HG02973 (cell line): Measurements from ENCODE around the gene ERG.

Experiments used
- ATAC-seq: cut with Tn5 transposase; IDR thresholded peaks from one replicate; pipeline ENCODE4 v1.9.1; 2021; ENCODE audit warnings: moderate library complexity; ENCODE audit not compliant: unreplicated experiment

Gene ERG

GRCh38 chr21:38498057-38498833 is at the start of gene ERG:
TSS of gene ERG (minus strand) at chr21:38498477. CDS start at chr21:38498380, 97 bp downstream.
- no peak for ATAC-seq

DNA sequence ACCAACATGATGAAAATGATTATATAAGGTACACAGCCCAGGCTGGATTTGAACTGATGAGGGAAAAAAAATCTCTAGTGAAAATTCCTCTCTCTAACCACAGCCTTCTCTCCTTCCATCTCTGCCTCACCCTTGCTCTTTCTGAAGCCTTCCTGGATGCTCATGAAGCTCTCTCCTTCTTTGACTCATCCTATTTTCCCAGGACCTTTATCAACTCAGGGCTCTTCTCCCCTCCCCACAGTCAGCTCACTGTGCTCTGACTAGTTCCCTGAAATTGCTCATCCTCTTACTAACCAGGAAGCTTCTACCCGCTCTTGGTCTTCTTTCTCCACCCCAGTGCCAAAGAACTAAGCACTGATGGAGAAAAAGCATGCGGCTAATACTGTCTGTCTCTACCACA is 46.4 kb upstream of the ERG start:
- ATAC-seq: no peak

DNA sequence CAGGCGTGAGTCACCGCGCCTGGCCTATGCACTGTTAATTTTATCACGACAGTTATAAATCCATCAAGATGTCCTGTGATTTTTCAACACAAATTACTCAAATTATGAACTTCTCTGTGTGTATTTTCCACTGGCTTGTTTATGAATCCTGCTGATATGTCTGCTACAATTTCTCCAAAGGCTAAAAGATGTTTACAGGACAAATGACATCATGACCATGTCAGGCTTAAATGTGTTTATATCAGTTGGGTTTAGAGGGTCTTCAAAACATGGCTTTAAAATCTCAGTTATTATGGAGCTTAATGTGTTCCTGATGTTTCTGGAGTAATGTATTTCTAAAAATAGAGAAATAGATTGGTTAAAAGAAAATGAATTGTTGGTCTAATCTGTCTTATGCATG is 44.0 kb upstream of the ERG start:
- ATAC-seq: no peak

GRCh38 chr21:38538353-38538752 is 40.1 kb upstream of the ERG start:
- ATAC-seq: no peak

GRCh38 chr21:38534591-38534990 is 36.3 kb upstream of the ERG start:
- ATAC-seq: no peak

DNA sequence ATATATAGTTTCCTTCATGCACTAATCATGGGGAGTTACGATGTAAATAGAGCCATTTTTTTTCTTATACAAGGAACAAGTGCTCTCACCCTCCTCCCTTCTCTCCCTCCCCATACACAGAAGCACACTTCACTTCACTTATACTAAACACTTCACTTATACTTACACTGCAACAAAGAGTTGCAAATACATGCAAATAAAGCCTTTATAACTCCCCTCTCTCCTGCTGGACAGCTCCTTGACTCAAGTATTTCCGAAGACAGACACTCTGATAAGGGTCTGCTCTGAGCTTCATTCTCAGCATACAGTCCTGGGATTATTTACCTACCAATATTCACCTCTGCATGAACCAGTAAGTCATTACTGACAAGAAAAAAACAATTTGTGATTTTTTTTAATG is 35.6 kb upstream of the ERG start:
- ATAC-seq: no peak

- no peak for ATAC-seq
These were observed 33.3 kb upstream of the ERG start for GRCh38 chr21:38531591-38531990.

GRCh38 chr21:38531039-38531541 is 32.8 kb upstream of the ERG start:
- no peak for ATAC-seq

DNA sequence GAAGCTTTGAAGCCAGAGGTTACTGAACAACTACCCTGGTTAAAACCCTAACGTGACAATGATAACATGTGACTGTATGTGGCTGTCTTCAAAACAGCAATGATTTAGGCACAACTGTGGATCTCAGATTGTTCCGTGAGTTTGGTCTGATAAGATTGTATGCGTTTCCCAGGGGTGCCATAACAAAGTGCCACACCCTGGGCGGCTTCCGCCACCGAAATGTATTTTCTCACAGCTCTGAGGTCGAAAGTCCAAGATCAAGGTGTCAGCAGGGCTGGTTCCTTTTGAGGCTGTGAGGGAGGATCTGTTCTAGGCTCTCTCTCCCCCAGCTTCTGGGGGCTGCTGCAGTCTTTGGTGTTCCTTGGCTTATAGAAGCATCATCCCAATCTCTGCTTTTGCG is 29.5 kb upstream of the ERG start:
- no peak for ATAC-seq

GRCh38 chr21:38525454-38525853 is 27.2 kb upstream of the ERG start:
- ATAC-seq: no peak

DNA sequence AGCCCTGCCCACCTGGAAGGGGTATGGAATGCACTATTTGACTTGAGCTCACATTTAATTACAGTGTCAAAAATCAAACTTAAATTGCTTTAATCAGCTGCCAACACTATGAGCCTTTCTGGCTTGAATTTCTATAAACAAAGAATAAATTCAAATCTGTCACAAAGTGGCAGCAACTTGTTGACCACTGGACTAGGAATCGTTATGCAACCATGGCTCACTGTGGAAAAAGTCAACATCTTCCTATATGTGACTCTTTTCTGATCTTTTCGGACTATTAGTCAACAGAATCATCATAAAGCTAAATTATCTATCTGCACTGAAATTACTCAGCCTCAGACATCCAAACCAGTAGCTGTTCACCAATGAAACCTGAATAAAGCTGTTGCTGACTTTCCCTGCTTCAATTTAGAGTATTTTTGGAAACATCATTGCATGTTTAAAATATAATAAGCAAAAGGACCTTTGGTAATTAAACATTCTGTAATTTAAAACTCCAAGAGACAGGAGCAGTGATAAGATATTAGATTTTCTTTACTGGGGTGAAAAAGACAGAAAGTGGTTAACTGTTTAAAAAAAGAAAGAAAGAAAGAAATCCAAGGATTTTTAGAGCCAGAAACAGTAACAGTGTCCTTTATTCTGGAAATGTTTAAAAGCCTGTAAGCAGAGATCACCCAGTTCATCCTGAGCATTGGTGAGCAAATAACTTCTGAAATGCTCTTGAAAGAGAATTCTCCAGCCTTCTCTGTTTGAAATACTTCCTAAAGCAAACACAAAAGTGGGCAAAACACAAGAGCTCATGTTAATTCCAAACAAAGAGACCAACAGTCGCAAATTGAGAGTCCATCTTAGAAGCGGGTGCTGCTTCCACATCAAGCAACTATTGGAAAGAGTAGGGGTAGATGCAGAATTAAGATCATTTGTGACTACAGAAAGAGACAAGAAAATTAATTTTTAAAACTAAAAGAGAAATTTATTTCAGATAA is 26.2 kb upstream of the ERG start:
- ATAC-seq: no peak

DNA sequence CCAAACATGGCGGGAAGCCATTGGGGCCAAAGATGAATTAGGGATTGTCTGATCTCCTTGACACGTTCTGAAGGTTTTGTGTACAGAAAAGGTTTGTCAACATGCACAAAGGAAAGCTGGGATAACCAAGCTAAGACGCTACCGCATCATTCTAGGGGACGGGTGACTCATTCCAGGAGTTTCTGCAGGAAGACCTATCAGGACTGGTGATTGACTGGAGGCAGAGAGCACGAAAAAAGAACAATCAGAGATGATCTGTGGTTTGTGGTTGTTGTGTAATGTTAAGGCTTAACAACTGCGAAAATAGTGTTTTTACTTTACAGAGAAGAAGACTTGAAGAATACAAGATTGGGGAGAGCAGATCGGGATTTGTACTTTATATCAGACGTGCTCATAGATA is 22.2 kb upstream of the ERG start:
- no peak for ATAC-seq

- ATAC-seq: no peak
These were observed 13.5 kb upstream of the ERG start for GRCh38 chr21:38511662-38512243.

DNA sequence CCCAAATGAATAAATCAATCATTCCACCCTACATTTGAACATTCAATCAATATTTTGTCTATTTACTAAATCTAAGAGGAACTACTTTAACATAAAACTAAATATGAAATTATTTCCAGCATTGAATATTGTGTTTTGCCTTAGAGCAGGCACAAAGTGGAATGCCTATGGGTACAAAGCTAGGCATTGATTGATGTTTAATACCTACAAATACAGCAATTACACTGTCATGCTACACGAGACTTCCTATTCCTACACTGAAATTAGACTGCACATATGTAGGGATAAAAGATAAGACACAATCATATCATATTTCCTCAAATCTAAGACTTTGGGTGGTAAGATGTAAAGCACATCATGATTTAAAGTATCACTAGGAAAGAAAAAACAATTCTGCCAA is 12.9 kb upstream of the ERG start:
- no peak for ATAC-seq

DNA sequence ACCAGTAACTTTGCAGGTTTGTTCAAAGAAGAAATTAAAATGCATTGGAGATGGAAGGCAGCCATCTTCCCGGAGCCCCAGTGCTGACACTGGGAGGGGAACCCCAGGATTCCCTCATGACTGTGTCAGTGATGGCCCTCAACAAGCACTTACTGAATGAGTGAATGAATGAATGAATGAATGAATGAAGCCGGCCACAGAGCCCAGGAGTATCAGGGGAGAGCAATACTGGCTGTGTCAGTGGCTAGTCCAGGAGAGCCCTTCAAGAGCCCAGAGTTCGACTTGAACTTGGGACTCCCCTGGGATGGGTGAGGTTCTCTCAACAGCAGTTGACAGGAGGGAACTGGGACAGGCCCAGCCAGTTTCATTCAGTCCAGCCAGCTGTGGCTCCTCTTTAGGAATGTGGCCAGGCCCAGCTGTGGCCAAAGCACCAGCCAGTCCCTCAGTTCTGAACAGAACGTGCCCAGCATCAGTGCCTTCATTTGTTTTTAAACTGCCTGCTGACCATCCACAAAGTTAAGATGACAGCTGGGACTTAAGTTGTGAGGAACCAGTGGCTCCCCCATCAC is 9.2 kb upstream of the ERG start:
- no peak for ATAC-seq

DNA sequence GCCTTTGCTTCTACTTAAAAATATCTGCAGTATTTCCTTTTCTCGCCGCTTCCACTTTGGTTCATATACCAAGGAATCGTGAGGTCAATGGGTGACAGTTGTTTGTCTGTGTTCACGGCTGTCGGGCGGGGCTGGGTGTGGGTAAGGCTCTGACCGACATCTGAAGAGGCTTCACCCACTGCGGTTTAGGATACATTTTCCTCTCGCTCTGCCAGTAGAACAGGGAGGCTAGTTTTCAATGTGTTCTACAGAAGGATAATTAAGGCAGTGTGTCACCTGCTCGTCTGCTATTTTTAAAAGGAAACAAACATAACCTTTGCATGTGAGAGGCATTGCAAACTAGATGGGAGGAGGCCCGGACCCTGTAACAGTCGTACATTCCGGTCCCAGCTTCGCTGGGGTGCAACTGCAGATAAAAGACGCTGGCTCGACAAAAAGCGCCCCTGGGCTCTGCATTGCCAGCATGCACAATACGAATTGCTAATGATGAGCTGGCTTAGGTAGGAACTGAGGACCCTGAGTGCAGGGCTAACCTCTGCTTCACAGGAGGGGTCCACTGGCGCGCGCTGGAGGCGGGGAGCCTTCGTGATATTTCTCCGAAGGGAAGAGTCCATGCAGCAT is 8.5 kb upstream of the ERG start:
- ATAC-seq: no peak

DNA sequence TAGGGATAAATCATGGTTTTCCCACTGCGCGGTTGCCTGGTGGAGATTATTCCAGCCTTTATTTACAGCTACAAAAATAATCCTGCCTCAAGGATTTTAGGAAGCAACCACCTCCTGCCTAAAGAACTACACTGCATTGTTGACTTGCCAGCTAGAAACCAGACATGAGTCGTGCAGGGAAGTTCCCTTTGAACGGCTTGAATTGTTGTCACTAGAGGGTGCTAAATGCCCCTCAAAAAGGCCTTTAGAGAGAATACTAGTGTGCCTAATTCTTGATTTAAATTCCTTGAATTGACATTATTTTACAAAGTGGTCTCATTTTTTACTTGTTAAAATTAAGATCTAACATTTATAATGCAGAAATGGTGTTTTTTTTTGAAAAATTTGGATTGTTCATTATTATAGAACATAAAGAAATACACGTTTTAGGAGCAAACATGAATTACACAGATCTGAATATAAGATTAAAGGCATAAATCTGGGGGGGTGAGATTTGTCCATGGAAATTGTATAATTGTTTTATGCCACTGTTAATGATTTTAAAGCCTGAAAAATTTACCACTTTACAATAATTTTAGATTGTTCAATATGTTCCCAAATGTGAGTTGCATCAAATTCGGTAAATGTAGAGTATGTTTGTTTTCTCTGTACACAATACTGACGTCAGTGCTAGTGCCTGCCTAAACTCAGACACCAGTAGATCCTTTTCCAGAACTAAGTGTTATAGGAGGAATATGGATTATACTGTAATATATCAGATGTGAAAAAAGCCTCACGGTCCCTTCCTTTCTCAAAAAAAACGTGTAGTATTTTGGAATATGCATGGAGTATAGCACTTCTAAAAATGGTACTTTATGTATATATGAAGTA is 7.6 kb upstream of the ERG start:
- no peak for ATAC-seq

- no peak for ATAC-seq
These were observed 5.8 kb upstream of the ERG start for GRCh38 chr21:38504066-38504465.

DNA sequence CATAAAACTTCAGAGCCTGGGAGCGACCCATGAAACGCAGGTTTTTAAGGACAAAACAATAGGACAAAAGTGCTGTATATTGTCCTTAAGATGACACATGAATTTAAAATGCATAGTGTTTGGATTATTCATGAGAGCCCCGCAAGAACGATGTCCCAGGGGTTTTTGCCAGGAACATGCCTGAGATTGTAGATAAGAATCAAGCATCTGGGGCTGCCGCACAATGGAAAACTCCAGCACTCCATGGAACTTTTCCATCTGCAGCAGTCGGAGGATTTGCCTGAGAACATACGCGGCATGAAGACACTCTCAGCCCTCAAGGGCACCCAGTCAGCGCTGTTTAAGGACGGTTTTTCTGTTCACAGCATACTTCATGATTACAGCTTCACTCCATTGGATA is 5.3 kb upstream of the ERG start:
- ATAC-seq: no peak

DNA sequence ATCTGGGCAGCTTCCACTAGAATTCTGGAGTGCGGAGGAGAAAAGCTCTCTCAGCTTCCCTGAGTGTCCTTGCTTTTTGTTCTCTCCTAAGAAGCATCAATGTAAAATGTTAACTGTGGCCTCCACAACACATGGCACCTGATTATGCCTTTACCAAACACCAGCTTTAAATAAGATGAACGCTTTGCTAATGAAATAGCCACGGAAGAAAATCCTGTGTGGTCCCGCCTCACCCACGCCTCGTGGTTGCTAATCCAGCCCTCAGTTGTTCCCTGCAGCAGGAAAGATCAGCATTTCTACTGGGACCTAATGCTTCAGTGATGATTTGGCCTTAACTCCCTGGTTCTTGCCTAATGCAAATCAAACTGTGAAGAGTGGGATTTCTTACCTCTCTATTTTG is 1.8 kb upstream of the ERG start:
- no peak for ATAC-seq
